Measurements from ENCODE around the gene TRIP12. TPM values are rescaled to one million over a fixed set of nuclear protein-coding genes. Genes with fewer than 3 reads are reported as not detected.

Gene TRIP12
- total RNA-seq (2014; rRNA removed; shearing (Covaris generic)) = 144 and 158 TPM in 2 replicates

GRCh38 chr2:229921892-229922448 is at the start of gene TRIP12:
Gene TRIP12 (minus strand): TSS chr2:229922009. CDS start chr2:229880079, 41,930 bp downstream.

GRCh38 chr2:229922449-229923386 is 909 bp upstream of the TRIP12 start, which contains the start of gene FBXO36:
Gene FBXO36 (plus strand): TSS chr2:229922503. CDS start chr2:229922514, 11 bp downstream.

GRCh38 chr2:229714080-229714735 is 207.6 kb downstream of the TRIP12 start, which contains the start of gene DNER:
Gene DNER (minus strand): TSS chr2:229714555. CDS start chr2:229714423, 132 bp downstream.

Small RNAs within 50 kb of the gene (small RNA-seq; reads per million reads assigned to genes)
- gene RNU6-613P (not detected), gene RNU6-964P (not detected)

Other genes with a start within 250 kb of the TRIP12 start
- 0.98 and 1.3 TPM in 2 replicates for gene DNER, start 207.5 kb downstream of the TRIP12 start, total RNA-seq (2014; rRNA removed; shearing (Covaris generic))
- gene FBXO36, start 494 bp upstream of the TRIP12 start, total RNA-seq (2014; rRNA removed; shearing (Covaris generic)) = 0.74 and 1.6 TPM in 2 replicates
- not detected in 2 replicates for gene SLC16A14, start 146.9 kb upstream of the TRIP12 start, total RNA-seq (2014; rRNA removed; shearing (Covaris generic))